H9 (cell line): ENCODE measurements around the gene GDNF. TPM values are rescaled to one million over a fixed set of nuclear protein-coding genes. Genes with fewer than 3 reads are reported as not detected.

Experiments
- DNase-seq: peaks from one replicate; pipeline ENCODE4 v3.0.0-alpha.2; 2017
- H2AFZ ChIP-seq: one replicate; pipeline ENCODE4 v1.6.1; 2013; ENCODE audit warnings: mild to moderate bottlenecking, low read length, control low read depth, moderate library complexity
- H2AK5ac ChIP-seq: 2 replicates; pipeline ENCODE4 v1.6.1; 2013; ENCODE audit warnings: low read length, control low read depth, mixed read lengths; ENCODE audit not compliant: insufficient read length
- H2BK120ac ChIP-seq: one replicate; pipeline ENCODE4 v1.6.1; 2013; ENCODE audit warnings: low read depth, mild to moderate bottlenecking, low read length, control low read depth, inconsistent platforms; ENCODE audit not compliant: poor library complexity, severe bottlenecking
- H2BK12ac ChIP-seq: 2 replicates; pipeline ENCODE4 v1.6.1; 2013; ENCODE audit warnings: low read length, control low read depth, mixed read lengths, low read depth; ENCODE audit not compliant: insufficient read length
- H2BK15ac ChIP-seq: 2 replicates; pipeline ENCODE4 v1.6.1; 2013; ENCODE audit warnings: low read depth, low read length, control low read depth
- H2BK20ac ChIP-seq: one replicate; pipeline ENCODE4 v1.6.1; 2013; ENCODE audit warnings: low read depth, mild to moderate bottlenecking, low read length, control low read depth, inconsistent platforms; ENCODE audit not compliant: poor library complexity, severe bottlenecking
- H2BK5ac ChIP-seq: 2 replicates; pipeline ENCODE4 v1.6.1; 2013; ENCODE audit warnings: low read length, control low read depth, mixed read lengths; ENCODE audit not compliant: insufficient read length
- H3K14ac ChIP-seq: 2 replicates; pipeline ENCODE4 v1.6.1; 2013; ENCODE audit warnings: low read length, control low read depth; ENCODE audit not compliant: insufficient read depth
- H3K18ac ChIP-seq: 2 replicates; pipeline ENCODE4 v1.6.1; 2013; ENCODE audit warnings: low read depth, mild to moderate bottlenecking, mixed read lengths, low read length, control low read depth; ENCODE audit not compliant: insufficient read length
- H3K23ac ChIP-seq: 2 replicates; pipeline ENCODE4 v1.6.1; 2013; ENCODE audit warnings: low read length, control low read depth, mixed read lengths, low read depth; ENCODE audit not compliant: insufficient read length
- H3K23me2 ChIP-seq: 2 replicates; pipeline ENCODE4 v1.6.1; 2013; ENCODE audit warnings: low read depth, mild to moderate bottlenecking, mixed read lengths, low read length, control low read depth; ENCODE audit not compliant: insufficient read length, poor library complexity, severe bottlenecking
- H3K27ac ChIP-seq: 2 replicates; pipeline ENCODE4 v1.5.1; 2013; ENCODE audit warnings: low read length, control low read depth, mixed read lengths, low read depth; ENCODE audit not compliant: insufficient read length
- H3K27me3 ChIP-seq: 2 replicates; pipeline ENCODE4 v1.6.1; 2013; ENCODE audit warnings: low read length, control low read depth, inconsistent platforms; ENCODE audit not compliant: insufficient read depth
- H3K4ac ChIP-seq: 2 replicates; pipeline ENCODE4 v1.6.1; 2013; ENCODE audit warnings: low read depth, mild to moderate bottlenecking, control low read depth, inconsistent platforms, low read length, moderate library complexity
- H3K4me1 ChIP-seq: 2 replicates; pipeline ENCODE4 v1.6.1; 2013; ENCODE audit warnings: low read length, control low read depth, inconsistent platforms; ENCODE audit not compliant: insufficient read depth
- H3K4me2 ChIP-seq: 2 replicates; pipeline ENCODE4 v1.6.1; 2013; ENCODE audit warnings: low read length, control low read depth, mixed read lengths; ENCODE audit not compliant: insufficient read length, insufficient read depth
- H3K56ac ChIP-seq: 2 replicates; pipeline ENCODE4 v1.6.1; 2013; ENCODE audit warnings: low read depth, mild to moderate bottlenecking, mixed read lengths, low read length, control low read depth; ENCODE audit not compliant: insufficient read length
- H3K79me1 ChIP-seq: 2 replicates; pipeline ENCODE4 v1.6.1; 2013; ENCODE audit warnings: low read depth, mild to moderate bottlenecking, moderate library complexity, low read length, control low read depth, inconsistent platforms; ENCODE audit not compliant: insufficient read depth, poor library complexity, severe bottlenecking
- H3K79me2 ChIP-seq: 2 replicates; pipeline ENCODE4 v1.6.1; 2013; ENCODE audit warnings: low read length, control low read depth, inconsistent platforms; ENCODE audit not compliant: insufficient read depth
- H3K9ac ChIP-seq: 2 replicates; pipeline ENCODE4 v1.6.1; 2013; ENCODE audit warnings: low read length, control low read depth, mixed read lengths; ENCODE audit not compliant: insufficient read length; ENCODE audit errors: extremely low read depth
- H3K9me3 ChIP-seq: one replicate; pipeline ENCODE4 v1.6.1; 2013; ENCODE audit warnings: low read depth, low read length, inconsistent platforms; ENCODE audit not compliant: control insufficient read depth
- H3T11ph ChIP-seq: one replicate; pipeline ENCODE4 v1.6.1; 2013; ENCODE audit warnings: mild to moderate bottlenecking, low read length, control low read depth, inconsistent platforms
- H4K20me1 ChIP-seq: one replicate; pipeline ENCODE4 v1.6.1; 2013; ENCODE audit not compliant: control insufficient read depth, insufficient read length, insufficient read depth
- H4K5ac ChIP-seq: 2 replicates; pipeline ENCODE4 v1.6.1; 2013; ENCODE audit warnings: low read depth, mild to moderate bottlenecking, mixed read lengths, low read length, control low read depth; ENCODE audit not compliant: insufficient read length
- H4K8ac ChIP-seq: replicated peaks from 2 replicates; pipeline ENCODE4 v1.6.1; 2013; ENCODE audit warnings: low read length, control low read depth, mixed read lengths, low read depth; ENCODE audit not compliant: insufficient read length
- H4K91ac ChIP-seq: 2 replicates; pipeline ENCODE4 v1.6.1; 2013; ENCODE audit warnings: low read depth, mild to moderate bottlenecking, moderate library complexity, mixed read lengths, low read length, control low read depth; ENCODE audit not compliant: insufficient read length
- H3K27ac Mint-ChIP-seq, 3 experiments: 2 replicates in 2 of 3; 3 replicates in 1 of 3; pipeline ENCODE4 v1.8.0; 2020 to 2021; ENCODE audit warnings: mixed read lengths in 3 of 3, mild to moderate bottlenecking in 1 of 3, moderate library complexity in 1 of 3
- H3K27me3 Mint-ChIP-seq: 2 replicates; pipeline ENCODE4 v1.8.0; 2021; ENCODE audit warnings: low read depth, mild to moderate bottlenecking, moderate library complexity, mixed read lengths
- H3K36me3 Mint-ChIP-seq, 3 experiments: 2 replicates in 2 of 3; 3 replicates in 1 of 3; pipeline ENCODE4 v1.8.0; 2020 to 2021; ENCODE audit warnings: low read depth in 3 of 3, mixed read lengths in 3 of 3; ENCODE audit not compliant: insufficient read depth in 1 of 3
- H3K4me1 Mint-ChIP-seq, 2 experiments: 2 replicates each; pipeline ENCODE4 v1.8.0; 2020; ENCODE audit warnings: mixed read lengths in 2 of 2
- H3K4me3 Mint-ChIP-seq, 2 experiments: 2 replicates in 1 of 2; 3 replicates in 1 of 2; pipeline ENCODE4 v1.8.0; 2020 to 2021; ENCODE audit warnings: mild to moderate bottlenecking in 2 of 2, mixed read lengths in 2 of 2, moderate library complexity in 1 of 2
- H3K9me3 Mint-ChIP-seq, 2 experiments: 2 replicates in 1 of 2; 3 replicates in 1 of 2; pipeline ENCODE4 v1.8.0; 2020; ENCODE audit warnings: mild to moderate bottlenecking in 2 of 2, mixed read lengths in 2 of 2, moderate library complexity in 1 of 2
- WGBS: extraction: QIAGEN DNeasy Blood & Tissue Kit; methylation state at CpG from one replicate; pipeline ENCODE4 v1.1.7; 2013; ENCODE audit warnings: missing lambda C conversion rate, low lambda C conversion rate, mixed read lengths; ENCODE audit not compliant: insufficient read length; ENCODE audit errors: extremely low coverage; 5-methylcytosine and 5-hydroxymethylcytosine counted together
- total RNA-seq: library from RNA; stranded (reverse); gene quantifications from 2 replicates; pipeline ENCODE4 v1.2.1, GENCODE V29; 2021
- TF ChIP-seq, protein P1 (sequence below): fragments of 200-600 bp; sonication (generic); conservative IDR thresholded peaks from 3 replicates; pipeline ENCODE4 v1.8.0; 2021; ENCODE audit warnings: antibody characterized with exemption, mild to moderate bottlenecking

GDNF gene
- total RNA-seq, 1 experiment from 2014 or later: not detected

DNA sequence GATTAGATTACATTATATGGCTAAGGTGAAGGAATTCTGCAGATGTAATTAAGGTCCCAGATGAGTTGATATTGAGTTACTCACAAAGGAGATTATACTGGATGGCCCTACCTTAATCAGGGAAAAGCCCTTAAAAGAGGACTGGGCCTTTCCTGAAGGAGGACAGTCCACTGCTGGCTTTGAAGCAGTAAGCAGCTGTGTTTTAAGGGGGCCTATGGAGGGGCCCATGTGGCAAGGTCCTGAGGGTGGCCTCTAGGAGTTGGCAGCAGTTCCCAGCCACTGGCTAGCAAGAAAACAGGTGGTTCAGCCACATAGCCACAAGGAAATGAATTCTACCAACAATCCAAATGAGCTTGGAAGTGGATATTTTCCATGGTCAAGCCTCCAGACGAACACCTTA, 36.4 kb upstream of the GDNF start:
- TF ChIP-seq, protein P1, sequence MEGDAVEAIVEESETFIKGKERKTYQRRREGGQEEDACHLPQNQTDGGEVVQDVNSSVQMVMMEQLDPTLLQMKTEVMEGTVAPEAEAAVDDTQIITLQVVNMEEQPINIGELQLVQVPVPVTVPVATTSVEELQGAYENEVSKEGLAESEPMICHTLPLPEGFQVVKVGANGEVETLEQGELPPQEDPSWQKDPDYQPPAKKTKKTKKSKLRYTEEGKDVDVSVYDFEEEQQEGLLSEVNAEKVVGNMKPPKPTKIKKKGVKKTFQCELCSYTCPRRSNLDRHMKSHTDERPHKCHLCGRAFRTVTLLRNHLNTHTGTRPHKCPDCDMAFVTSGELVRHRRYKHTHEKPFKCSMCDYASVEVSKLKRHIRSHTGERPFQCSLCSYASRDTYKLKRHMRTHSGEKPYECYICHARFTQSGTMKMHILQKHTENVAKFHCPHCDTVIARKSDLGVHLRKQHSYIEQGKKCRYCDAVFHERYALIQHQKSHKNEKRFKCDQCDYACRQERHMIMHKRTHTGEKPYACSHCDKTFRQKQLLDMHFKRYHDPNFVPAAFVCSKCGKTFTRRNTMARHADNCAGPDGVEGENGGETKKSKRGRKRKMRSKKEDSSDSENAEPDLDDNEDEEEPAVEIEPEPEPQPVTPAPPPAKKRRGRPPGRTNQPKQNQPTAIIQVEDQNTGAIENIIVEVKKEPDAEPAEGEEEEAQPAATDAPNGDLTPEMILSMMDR: no peak
- WGBS: no CpG with 5 or more reads among the region's 1 CpG
- Mint-ChIP-seq H3K9me3 (peaks cover 3 to 6% of the 10 kb centered on the region in 2 experiments; a peak in 2 of 5 replicates), H3K4me3 (no peak overlapping the region), H3K36me3 (no peaks in the 10 kb centered on the region), H3K27ac (no peak overlapping the region), H3K27me3 (peaks cover 4% of the 10 kb centered on the region; the same call in 1 of the 2 replicates), H3K4me1 (peaks cover 6 to 10% of the 10 kb centered on the region in 2 experiments)
- Histone ChIP-seq H3K9me3 (no peaks in the 10 kb centered on the region), H3K4me2 (no peak overlapping the region), H3K27ac (no peak overlapping the region), H2BK15ac (no peak overlapping the region), H2BK120ac (no peak overlapping the region), H3K27me3 (no peaks in the 10 kb centered on the region; the same call in 1 of the 2 replicates), H2BK20ac (no peak overlapping the region), H3K79me2 (no peaks in the 10 kb centered on the region), H3K23me2 (no peaks in the 10 kb centered on the region), H3T11ph (no peak overlapping the region), H3K14ac (no peak overlapping the region), H3K18ac (no peak overlapping the region), H3K9ac (no peak overlapping the region), H2AFZ (no peak overlapping the region), H3K23ac (no peak overlapping the region), H2BK5ac (no peak overlapping the region), H4K8ac (no peak overlapping the region), H4K5ac (no peak overlapping the region), H3K4me1 (no peaks in the 10 kb centered on the region), H4K91ac (no peak overlapping the region), H3K4ac (no peak overlapping the region), H2BK12ac (no peak overlapping the region), H3K79me1 (no peaks in the 10 kb centered on the region), H4K20me1 (no peaks in the 10 kb centered on the region), H3K56ac (no peak overlapping the region), H2AK5ac (no peak overlapping the region)
- DNase-seq: no peak
